GM19452 (cell line): Measurements from ENCODE around the gene IL13RA1.
"Not testable (repeated sequence)": the region's sequence is repeated elsewhere in the genome, so short reads cannot be mapped to it uniquely, and the experiment has no call there.

Experiments used
- ATAC-seq: cut with Tn5 transposase; IDR thresholded peaks from one replicate; pipeline ENCODE4 v1.9.1; 2021; ENCODE audit not compliant: unreplicated experiment

IL13RA1 gene

DNA sequence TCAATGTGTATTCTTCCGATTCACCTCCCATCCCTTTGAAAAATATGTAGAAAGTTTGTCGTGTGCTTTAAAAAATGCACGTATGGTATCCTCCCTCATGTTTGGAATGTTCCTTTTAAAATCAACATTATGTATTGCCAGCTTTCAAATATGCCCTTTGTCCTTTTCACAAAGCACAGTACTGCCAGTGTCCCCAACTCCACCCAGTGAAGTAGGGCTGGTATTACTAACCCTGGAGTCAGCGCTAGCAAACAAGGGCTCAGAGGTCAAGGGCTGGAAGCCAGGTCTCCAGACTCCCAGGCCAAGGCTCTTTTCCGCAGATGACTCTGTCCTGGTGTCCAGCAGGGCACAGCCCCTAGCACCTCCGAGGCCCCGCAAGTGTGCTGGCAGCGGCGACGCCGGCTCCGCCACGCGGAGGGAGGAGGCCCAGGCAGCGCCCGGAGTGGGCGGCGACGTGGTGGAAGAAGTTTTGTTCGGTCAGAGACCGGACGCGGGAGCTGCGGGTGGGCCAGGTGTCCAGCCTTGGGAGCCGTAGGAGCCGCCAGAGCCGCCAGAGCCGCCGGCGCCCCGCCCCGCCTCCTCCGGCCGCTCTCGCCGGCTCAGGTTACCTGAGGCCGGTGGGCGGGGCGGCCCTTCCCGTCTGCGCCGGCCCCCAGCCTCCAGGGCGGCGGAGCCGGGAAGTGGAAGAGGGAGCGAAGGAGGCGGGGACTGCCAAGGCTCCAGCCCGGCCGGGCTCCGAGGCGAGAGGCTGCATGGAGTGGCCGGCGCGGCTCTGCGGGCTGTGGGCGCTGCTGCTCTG is at the start of gene IL13RA1:
Gene IL13RA1, plus strand, starts transcription at position 720 of the 799 bp plus-strand sequence. Its CDS starts 33 bp downstream, at position 753.
- ATAC-seq = peak; percentile 54

DNA sequence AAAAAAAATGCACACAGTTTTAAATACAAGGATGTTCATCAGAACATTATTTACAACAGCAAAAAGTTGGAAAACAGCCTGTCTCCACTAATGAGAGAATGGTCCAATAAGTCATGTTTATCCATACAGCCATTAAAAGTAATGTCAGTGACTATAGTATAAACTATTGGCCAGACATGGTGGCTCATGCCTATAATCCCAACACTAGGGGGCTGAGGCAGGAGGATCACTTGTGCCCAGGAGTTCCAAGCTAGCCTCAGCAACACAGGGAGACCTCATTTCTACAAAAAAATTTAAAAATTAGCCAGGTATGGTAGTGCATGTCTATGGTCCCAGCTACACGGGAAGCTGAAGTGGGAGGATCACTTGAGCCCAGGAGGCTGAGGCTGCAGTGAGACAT is 48.1 kb upstream of the IL13RA1 start:
- ATAC-seq = no peak

DNA sequence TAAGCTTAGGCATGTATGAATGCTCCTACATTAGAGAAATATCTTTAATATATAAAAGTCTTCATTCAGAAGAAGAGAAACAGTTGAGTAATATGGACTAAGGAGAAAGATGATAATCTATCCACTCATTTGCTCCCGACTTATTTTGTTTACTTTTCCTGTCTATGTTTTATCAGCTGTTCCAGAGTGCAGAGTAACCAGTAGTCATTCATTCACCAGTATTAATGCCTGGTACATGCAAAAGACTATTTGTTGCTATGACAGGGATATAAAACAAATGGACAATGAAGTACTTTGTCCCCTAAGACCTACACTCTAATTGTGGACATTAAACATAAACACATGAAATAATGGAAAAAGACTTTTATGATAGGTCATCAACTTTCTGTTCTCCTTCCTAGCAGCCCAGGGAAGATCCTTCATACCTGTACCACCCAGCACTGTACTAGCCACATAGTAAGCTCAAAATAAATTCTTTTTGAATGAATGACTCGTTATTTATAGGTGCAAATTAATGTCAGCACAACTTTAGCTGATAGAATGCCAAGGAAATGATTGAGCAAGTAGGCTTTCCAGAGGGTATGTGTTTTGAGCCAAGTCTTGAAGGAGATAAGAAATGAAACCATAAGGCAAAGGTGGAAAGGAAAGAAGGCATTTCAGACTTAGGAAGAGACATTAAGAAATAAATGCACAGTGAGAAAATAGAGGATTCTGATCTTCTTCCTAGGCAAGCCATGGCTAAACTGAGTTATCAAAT is 45.0 kb upstream of the IL13RA1 start:
- no peak for ATAC-seq

DNA sequence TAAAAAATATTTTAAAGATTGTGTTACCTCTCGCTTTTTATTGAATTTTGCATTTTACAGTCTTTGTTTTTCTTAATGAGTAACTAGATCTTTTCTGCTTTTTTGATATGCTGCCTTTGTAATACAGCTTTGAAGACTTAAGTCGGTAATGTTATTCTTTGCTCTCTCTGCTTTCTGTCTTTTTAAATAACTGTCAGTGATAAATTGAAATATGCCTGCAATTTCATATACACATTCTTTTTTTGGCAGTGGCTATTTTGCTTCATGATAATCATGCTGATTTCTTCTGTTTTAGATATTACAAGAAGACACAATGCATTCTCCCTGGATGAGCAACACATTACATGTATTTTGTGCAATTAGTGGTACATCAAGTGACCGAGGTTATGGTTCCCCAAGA is 42.0 kb upstream of the IL13RA1 start:
- ATAC-seq = no peak

DNA sequence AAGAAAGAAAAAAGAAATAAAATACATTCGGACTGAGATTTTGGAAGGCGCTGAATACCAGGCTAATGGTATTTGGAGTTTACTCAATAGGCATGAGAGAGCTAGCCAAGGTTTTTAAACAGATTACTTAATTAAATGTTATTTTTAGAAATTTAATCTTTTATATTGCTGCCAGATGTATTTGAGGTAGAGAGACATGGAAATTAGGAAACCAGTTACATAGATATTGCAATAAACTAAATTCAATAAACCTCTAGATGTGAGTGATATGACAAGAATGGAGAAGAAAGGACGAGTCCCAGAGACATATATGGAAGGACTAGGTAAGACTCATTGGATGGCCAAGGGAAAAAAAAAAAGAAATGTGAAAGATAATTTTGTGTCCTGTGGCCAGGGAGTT is 38.5 kb upstream of the IL13RA1 start:
- ATAC-seq = no peak

DNA sequence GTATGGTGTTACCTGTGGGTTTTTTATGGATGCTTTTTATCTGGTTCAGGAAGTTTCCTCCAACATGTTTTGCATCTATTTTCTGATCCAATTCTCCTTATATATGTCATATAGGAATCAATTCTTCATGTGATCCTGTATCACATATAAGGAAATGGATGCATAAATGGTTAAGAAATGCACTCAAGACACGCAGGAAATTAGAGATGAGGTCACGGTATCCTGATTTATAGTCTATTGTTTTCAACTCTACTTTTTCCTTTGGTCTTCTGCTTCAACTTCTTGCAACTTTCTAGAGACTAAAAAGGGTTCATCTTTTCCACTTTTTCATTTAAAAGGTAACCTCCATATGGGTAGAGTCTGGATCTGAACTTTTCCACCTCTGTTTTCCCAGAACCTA is 33.6 kb upstream of the IL13RA1 start:
- no peak for ATAC-seq

DNA sequence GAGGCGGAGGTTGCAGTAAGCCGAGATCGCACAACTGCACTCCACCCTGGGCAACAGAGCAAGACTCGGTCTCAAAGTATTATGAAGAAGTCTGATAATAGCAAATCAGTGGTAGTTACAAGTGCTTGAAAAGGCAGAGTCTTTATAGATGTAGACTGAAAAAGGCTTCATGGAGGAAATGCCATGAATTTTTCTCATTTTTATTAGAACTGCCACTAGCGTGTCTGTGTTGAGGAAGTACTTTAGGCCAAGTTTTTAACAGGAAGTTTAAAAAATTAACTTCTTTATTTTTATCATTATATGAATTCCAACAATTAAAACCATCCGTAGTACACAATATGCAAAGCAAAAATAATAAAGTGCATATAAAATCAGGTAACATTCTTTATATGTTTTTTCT is 32.8 kb upstream of the IL13RA1 start:
- no peak for ATAC-seq

DNA sequence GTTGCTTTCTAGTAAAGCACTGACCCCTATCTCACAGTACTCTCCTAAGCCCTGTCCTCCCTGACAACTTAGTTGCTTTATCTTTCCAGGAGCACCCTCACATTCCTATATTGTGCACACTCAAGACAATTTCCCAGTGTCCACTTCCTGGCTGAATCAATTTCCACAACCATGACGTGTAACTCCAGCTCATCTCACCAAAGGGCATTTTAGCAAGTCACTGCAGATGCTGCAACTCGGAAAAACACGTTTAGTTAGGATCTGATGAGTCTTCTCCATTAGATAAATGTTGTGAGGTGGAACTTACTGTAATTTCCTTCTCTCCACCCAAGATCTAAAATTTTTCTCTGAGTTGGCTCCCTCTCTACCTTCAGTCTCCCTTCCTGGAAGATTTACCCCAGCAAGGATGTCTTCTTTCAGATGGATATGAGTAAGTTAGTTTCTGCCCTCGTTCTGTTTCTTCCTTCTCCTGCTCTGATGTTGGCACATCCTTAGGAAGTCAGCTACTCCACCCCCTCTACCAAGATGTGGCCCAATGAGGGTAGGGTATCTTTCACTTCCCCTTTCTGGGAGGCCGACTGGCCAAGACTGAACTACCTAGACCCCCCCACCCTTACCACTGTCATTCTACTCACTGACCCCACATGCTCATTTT is 28.8 kb upstream of the IL13RA1 start:
- ATAC-seq = no peak

DNA sequence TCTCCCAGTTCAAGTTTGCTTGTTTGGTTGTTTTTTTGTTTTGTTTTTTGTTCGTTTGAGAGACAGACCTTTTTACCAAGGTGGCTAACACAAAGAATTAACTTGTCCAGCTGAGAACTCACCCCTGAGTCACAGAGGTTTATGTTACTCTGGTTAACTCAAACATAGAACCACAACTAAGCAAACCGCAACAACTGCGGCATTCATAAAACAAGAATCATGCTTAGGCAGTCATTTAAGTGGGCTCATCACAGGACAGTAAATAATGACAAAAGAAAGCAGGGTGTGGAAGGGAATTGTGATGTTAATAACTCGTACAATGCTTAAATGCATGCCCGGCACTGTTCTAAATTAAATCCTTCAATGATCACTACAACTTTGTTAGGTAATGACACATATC is 24.7 kb upstream of the IL13RA1 start:
- ATAC-seq = no peak

DNA sequence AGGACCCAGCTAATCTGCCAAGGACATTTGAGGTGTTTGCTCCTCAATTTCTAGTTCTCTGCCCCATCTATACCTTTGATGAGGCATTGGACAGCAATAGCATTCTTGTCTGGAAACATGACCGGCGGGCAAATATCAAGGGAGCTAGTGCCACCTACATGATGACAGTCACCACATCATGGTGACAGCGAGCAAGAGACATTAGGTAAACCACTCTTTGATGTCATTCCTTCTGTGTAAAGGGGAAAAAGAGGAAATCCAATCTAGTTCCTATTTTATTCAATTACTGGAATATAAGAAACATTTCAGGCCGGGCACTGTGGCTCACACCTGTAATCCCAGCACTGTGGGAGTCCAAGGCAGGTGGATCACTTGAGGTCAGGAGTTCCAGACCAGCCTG is 20.7 kb upstream of the IL13RA1 start:
- ATAC-seq = no peak

DNA sequence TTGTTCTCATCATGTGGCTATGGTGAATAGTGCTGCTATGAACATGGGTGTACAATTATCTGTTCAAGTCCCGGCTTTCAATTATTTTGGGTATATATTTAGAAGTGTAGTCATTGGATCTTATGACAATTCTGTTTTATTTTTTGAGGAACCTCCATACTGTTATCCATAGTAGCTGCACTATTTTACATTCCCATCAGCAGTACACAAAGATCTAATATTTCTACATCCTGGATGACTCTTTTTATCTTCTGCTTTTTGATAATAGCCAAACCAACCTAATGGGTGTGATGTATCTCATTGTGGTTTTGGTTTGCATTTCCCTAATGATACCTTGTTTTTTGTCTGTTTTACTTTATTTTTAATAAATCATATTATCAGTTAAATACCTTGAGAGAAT is 12.9 kb upstream of the IL13RA1 start:
- ATAC-seq = no peak

DNA sequence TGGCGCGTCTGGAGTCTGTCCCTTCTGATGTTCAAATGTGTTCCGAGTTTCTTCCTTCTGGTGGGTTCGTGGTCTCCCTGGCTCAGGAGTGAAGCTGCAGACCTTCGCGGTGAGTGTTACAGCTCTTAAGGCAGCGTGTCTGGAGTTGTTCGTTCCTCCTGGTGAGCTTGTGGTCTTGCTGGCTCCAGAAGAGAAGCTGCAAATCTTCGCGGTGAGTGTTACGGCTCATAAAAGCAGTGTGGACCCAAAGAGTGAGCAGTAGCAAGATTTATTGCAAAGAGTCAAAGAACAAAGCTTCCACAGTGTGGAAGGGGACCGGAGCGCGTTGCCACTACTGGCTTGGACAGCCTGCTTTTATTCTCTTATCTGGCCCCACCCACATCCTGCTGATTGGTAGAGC is 11.5 kb upstream of the IL13RA1 start:
- not testable (repeated sequence) for ATAC-seq

DNA sequence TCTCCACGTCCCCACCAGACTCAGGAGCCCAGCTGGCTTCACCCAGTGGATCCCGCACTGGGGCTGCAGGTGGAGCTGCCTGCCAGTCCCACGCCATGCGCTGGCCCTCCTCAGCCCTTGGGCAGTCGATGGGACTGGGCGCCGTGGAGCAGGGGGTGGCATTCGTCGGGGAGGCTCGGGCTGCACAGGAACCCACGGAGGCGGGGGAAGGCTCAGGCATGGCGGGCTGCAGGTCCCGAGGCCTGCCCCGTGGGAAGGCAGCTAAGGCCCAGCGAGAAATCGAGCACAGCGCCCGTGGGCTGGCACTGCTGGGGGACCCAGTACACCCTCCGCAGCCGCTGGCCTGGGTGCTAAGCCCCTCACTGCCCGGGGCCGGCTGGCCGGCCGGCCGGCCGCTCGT is 10.6 kb upstream of the IL13RA1 start:
- not testable (repeated sequence) for ATAC-seq

DNA sequence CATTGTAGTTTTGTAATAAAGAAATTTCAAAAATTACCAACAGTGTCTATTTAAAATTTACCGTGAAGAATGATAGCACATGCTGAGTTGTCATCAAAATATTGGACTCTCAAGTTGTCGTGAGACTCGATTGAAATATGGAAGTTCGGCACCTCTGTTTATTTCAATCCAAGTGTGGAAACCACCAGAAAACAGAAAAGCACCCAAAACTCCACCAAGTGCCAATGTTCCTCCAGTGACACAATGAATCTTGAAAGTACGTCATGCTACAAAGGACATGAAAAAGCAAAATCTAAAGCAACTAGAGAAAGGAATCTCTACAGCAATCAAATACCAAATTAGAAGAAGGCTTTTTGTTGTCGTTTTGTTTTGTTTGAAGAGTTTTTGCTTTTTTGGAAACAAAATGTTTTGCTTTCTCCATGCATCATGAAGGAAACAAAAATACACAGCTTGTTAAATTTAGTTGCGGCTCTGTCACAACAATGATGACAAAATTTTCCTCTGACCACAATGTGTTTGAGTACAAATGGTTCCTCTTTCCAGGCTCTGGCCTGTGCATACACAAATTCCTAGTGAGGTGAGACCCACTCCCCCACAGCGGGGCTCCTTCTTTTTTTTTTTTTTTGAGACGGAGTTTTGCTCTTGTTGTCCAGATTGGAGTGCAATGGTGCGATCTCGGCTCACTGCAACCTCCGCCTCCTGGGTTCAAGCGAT is 9.6 kb upstream of the IL13RA1 start:
- no peak for ATAC-seq

DNA sequence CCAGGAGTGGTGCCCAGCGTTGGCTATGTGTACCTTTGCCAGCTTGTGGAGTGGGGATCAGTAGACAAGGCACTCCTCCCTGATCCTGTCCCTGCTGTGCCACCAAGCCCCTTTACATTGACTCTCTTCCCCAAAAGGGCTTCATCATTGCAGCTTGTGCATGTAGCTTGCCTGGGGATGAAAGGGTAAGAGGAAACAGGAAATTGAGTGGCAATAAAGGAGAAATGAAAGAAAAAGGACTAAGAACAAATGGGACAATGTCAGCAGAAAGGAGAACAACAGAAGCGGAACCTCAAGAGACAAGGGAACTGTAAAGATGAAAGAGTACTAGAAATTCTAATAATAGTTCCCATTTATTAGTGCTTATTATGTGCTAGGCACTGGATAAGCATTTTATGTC is 8.7 kb upstream of the IL13RA1 start:
- ATAC-seq = no peak

DNA sequence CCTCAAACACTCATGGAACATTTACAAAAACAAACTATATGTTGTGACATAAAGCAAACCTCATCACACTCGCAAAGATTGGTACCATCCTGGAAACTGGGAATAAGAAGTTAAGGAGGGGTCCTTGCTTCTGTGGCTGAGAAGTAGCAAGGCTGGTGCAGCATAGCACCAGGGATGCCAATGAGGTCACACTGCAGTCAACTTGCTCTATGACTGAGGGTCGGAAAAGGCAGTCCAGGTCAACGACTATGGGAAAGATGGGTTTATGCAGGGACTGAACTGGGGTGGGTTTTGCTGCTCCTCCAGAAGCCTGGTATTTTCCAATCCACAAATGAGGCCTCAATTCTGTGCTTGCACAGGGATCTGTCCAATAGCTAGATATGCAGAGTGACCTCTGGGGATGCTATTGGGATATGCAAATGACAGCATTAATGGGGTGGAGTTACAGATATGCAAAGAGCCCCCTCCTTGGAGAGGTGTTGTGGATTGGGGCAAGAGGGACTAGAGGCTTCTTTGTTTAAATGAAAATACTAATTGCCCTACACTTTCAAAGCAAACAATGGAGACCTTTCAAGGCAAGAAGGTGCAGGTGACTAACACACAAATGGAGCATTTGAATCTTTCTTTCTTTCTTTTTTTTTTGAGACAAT is 7.2 kb upstream of the IL13RA1 start:
- ATAC-seq = no peak

DNA sequence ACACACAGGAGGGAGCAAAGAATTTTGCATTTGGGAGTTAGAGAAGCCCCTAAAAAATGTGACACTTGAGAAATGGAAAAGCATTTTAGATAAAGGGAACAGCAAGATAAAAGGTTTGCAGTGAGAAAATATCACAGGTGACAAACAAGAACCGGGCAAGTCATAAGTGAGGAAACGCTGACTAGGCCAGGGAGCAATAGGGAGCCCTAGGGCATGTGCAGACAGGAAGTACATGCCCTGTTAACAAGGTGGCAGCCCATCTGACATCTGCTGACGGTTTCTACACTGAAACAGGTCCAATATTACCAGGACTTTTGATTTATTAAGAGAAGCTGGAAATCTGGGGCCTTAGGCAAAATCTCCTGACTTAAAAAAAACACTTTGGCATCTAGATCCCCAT is 4.0 kb upstream of the IL13RA1 start:
- ATAC-seq = no peak

DNA sequence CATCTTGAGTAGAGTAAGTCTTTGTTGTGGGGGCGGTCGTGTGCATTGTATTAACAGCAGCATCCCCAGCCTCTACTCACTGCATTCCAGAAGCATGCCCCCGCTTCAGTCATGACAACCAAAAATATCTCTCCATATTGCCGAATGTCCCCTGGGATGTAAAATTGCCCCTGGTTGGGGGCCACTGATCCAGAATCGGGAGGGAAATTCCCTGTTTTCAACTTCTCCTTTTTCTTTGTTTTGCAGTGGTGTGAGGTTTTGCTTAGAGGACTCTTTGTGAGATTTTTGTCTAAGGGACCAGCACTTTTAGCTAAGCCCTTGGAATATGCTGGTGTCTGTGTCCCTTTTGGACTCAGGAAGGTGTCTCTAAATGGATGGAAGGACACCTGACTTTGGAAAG is 3.0 kb upstream of the IL13RA1 start:
- ATAC-seq = no peak

DNA sequence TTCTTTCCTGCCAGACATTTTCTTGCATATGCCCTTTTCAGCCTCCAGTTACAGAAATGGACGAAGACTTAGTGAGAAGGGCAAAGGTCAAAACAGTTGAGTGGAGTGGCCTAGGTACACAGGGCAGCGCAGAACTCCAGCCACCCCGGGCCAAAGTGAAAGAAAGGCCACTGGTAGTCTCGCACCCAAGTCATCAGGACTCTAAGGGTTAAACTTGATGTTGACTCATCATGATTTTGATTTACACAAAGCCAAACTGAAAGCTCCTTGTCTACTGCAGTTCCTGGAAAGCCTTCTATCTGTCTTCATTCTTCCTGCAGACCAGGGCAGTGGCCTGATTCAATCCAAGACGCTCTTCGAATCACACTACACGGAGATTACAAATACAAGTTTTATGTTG is 2.6 kb upstream of the IL13RA1 start:
- no peak for ATAC-seq

DNA sequence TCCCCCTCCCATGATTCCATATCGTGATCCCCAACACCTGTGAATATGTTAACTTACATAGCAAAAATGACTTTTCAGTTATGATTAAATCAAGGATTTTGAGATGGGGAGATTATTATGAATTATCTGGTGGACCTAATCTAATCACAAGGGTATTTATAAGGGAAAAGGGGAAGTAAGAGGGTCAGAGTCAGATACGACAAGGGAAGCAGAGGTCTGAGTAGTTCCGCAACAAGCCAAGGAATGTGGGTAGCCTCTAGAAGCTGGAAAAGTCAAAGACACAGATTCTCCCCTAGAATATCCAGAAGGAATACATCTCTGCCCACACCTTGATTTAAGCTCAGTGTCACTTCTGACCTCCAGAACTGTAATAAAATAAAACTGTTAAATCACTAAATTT is 1.0 kb upstream of the IL13RA1 start:
- no peak for ATAC-seq
